Effector CD4-positive, alpha-beta T cell (primary cell): ENCODE measurements around the gene CLEC16A.

Experiments
- DNase-seq: peaks from one replicate; pipeline ENCODE4 v3.0.0-alpha.2; 2020

The CLEC16A gene

DNA sequence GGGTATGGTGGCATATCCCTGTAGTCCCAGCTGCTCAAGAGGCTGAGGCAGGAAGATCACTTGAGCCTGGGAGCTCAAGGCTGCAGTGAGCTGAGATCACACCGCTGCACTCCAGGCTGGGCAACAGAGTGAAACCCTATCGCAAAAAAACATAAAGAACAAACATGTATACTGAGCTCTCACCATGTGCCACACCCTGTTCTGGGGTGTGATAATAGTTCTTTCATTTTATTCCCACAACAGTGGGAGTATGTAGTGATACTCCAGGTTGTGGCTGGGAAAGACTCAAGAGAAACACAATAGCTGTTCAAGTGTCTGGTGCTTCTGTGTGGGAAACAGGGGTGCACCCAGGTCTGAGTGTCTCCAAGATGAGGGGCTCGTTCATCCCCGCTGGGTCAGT is 221.0 kb downstream of the CLEC16A start:
- DNase-seq, result no peak

GRCh38 chr16:11165894-11166665 is 221.7 kb downstream of the CLEC16A start:
- DNase-seq, result no peak

DNA sequence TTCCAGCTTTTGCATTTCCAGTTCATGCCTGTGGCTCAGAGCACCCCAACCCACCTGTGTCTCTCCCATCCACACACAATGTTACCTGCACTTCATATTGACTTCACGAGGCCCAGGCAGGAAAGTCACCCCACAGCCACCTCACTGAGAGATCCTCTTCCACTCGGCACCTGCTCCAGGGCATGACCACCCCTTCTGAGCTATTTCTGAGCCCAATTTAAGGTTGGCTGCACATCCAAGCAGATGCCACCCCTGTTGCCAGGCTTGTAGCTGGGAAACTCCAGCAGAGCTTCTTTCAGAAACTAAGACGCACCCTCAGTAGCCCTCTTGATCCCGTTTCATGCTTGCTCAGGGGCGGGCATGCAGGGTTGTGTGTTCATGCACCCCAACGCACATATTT is 223.2 kb downstream of the CLEC16A start:
- DNase-seq, result no peak

DNA sequence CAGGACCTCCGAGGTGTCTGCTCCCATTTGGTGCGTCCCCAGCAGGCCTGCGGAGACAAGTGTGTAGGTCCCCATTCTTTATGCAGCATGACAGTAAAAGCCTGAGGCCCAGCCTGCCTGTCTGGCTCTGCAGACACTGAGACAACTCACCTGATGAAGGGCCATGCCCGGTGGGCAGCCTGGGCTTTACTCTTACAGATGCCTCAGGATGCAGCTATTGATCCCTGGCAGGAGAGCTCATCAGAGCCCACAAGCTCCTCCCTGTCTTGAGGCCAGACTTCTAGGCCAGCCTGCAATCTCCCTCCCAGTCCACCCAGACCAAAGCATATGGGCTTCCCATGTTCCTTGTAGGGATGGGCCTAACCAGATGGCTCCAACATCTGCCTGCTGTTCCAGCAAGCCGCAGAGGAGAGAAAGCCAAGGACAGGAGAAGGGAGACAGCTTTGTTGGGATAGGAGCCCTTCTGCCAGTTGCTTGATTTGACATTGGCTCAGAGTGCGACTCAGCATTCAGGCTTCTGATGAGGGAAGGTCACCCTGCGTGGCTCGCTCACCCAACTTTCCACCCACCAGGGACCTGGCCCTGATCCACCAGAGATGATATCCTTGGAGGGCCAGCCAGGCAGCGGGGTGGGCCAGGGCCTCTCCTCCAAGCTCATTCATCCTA is 224.2 kb downstream of the CLEC16A start:
- no peak for DNase-seq

GRCh38 chr16:11169641-11170040 is 225.3 kb downstream of the CLEC16A start:
- DNase-seq, result no peak

- DNase-seq, result no peak
Observed at GRCh38 chr16:11170201-11170600, 225.8 kb downstream of the CLEC16A start.

GRCh38 chr16:11170696-11171447 is 226.5 kb downstream of the CLEC16A start:
- no peak for DNase-seq

- no peak for DNase-seq
Observed at GRCh38 chr16:11171448-11171709, 227.0 kb downstream of the CLEC16A start.

- no peak for DNase-seq
Observed at GRCh38 chr16:11171757-11172299, 227.5 kb downstream of the CLEC16A start.

- no peak for DNase-seq
Observed at GRCh38 chr16:11173426-11173825, 229.1 kb downstream of the CLEC16A start.

DNA sequence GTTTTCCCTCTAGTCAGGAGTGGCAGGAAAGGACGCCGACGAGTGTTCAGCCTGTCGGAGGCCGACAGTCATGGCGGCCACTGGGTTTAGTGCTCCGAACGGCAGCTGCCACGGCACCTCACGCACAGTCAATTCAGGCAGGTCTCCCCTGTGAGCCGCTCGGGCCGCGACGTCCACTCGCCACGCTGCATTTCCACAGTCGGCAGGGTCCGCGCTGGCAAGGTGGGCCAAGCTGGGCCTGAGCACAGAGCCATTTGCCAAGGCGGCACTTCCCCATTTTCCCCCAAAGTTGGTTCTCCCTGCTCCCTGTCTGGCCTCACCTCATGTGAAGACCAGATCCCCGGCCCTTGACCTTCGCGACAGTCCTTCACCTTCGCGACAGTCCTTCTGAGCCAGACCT is 229.8 kb downstream of the CLEC16A start:
- no peak for DNase-seq

DNA sequence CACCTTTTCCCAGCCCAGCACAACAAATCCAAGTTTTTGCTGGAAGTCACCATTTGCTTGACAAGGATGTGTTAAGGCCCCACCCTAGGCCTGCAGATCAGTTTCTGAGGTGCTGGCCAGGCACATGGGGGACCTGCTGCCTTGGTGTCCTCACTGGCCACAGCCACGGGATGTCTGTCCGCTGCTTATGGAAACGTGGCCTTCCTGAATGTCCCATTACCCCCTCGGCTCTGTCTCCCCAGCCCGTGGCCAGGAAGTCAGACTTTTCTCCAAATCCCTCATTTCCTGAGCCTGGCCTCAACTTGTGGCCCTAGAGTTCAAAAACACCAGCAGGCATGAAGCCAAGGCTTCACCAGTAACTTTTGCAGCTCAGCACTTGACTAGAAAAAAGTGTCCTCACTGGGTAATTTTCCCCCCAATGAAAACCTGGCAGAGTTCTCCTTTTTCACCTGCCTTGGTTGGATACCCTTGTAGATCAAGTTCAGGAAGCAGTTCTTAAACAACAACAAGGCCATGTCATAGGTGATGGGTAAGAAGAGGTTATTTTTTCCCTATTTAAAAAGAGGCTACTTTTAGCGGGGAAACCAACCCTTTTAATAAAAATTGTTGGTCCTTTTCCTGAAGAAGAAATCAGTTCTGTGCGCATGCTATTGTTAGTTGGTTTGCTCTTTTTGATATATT is 230.9 kb downstream of the CLEC16A start:
- DNase-seq, result no peak

- no peak for DNase-seq
Observed at GRCh38 chr16:11175787-11176341, 231.5 kb downstream of the CLEC16A start.

GRCh38 chr16:11177578-11178160 is 233.3 kb downstream of the CLEC16A start:
- DNase-seq, result no peak

DNA sequence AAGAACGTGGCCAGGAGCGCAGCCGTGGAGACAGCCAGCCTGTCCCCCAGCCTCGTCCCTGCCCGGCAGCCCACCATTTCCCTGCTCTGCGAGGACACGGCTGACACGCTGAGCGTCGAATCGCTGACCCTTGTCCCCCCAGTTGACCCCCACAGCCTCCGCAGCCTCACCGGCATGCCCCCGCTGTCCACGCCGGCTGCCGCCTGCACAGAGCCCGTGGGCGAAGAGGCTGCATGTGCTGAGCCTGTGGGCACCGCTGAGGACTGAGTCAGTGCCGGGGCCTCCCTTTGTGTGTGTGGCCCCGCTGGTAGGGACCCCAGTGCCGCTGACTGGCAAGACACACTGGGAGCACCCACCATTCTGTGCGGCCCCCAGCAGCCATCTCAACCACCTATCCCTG is 234.1 kb downstream of the CLEC16A start:
- no peak for DNase-seq

GRCh38 chr16:11179574-11179973 is 235.2 kb downstream of the CLEC16A start:
- DNase-seq, result no peak

DNA sequence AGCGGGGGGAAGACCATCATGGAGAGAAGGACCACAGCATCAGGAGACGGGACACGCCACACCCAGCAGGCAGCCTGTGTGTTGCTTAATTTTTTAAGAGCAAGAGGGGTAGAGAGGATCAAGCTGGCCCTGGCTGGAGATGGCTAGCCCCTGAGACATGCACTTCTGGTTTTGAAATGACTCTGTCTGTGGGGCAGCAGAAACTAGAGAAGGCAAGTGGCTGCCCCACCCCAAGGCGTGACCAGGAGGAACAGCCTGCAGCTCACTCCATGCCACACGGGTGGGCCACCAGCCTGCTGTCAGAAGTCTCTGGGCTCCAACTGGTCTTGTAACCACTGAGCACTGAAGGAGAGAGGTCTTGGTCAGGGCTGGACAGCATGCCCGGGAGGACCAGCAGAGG is 236.1 kb downstream of the CLEC16A start:
- no peak for DNase-seq

- DNase-seq, result no peak
Observed at GRCh38 chr16:11181242-11181898, 237.0 kb downstream of the CLEC16A start.

DNA sequence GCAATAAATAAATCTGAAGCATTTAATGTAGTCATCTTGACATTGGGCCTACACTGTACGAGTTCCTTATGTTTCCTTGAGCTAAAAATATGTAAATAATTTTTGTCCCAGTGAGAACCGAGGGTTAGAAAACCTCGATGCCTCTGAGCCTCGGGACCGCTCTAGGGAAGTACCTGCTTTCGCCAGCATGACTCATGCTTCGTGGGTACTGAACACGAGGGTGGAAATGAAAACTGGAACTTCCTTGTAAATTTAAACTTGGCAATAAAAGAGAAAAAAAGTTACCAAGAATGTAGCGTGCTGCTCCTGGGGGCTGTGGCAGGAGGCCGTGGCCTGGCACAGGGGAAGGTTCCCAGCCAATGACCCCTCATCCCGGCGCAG is 237.5 kb downstream of the CLEC16A start:
- no peak for DNase-seq

DNA sequence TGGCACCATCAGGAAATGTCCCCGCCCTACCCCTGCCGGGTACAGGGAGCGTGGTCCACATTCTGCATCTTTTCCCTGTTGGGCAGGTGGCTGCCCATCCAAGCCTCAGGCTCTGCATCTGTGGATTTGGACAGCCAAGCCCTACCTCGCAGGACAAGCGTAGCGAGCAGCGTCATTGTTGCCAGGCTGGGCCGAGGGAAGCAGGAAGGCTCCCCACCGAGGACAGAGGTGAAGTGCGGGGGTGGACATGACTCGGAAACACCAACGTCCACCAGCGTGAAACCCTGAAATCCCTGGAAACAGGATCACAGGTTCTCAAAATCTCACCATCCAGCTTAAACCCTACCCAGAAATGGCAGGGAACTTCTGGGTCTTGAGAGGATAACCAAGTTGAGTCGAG is 238.0 kb downstream of the CLEC16A start:
- DNase-seq, result no peak

DNA sequence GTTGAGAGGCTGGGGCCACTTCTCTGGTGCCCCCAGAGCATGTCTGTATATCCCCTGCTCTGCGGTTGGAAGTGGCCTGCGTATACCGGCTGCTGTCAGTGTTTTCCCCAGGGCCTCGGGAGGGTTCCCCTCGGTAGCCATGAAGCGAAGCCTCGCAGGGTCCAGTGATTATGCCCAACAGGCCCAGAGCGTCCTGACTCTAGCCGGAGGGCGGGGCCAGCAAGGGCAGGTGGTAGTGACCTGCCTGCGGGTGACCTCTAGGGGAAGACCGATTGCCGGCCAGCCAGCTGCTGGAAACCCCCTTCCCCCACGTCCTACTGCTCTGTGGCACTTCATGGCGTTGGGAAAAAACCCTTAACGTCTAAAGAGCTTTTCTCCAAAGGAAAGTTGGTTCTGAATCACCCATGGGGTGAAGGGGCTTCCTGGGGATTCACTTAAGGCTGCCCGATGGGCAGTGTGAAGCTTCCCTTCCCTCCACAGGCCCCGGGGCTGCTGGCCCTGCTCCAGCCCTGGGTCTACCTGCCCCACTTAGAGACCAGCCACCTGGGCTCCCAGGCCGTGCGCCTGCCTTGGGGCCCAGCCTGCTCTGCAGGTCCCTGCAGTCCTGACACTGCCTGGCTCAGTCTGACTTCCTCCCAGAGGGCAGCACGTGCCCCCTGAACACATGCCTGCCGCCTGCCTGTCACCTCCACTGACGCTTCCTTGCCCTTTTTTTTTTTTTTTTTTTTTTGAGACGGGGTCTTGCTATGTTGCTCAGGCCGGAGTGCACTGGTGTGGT is 238.9 kb downstream of the CLEC16A start:
- no peak for DNase-seq
